GM18861 (cell line): ENCODE measurements around the gene TEKT2.

Source experiments
- ATAC-seq: cut with Tn5 transposase; IDR thresholded peaks from one replicate; pipeline ENCODE4 v1.9.1; 2021; ENCODE audit not compliant: unreplicated experiment

TEKT2 gene

DNA sequence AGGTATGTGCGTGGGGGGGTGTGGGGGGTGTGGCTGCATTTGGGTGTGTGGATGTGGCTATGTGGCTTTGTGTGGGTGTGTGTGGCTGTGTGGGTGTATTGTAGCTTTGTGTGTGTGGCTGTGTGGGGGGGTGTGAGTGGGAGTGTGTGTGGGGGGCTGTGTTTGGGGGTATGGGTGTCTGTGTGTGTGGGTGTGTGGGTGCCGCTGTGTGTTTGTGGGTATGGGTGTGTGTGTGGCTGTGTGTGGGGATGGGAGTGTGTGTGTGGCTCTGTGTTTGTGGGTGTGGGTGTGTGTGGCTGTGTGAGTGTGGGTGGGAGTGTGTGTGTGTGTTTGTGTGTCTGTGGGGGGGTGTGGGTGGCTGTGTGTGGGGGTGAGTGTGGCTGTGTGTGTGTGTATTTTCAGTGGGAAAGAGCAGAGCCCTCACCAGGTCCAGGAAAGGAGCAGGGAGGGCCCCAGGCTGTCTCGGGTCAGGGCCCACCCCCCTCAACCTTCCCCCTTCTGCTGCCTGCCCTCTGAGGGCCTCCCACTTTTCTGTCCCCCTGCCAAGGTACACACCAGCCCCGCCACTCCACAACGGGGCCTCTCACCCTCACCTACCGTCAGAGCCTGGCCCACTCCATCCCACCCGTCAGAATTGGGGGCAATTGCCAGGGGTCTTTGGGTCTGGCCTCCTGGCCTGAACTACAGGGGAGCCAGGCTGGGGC lies 43.1 kb downstream of the TEKT2 start:
- ATAC-seq: no peak

DNA sequence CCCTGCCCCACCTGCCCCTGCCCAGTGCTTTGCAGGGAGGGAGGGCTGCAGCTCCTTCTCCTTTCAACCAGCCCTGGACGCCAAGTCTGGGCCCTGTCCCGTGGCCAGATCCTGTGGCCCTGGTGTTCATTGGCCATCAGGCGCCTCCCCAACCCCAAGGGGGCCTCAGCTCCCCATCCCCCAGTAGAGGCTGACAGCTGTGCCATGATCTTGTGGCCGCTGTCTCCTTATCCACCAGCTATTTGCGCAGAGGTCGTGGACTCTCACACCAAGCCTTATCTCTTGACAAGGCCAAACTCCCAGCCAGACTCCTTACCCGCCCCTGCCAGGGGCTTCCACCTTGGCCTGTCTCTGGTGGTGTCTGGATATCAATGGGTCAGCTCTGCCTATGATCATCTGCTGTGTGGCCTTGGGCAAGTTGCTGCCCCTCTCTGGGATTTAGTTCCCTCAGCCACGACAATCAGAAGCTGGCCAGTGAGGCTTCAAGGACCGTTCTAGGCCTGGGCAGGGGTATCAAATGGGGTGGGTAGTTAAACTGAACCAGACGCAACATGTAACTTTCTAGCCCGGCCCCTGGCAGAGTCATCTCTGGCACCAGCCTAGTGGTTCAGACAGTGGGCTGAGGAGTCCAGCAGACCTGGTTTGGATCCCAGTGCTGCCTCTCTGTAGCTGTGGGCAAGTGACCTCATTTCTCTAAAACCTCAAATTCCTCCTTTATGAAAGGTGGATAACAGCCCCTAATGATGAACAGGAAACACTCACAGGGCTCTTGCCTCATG lies 44.4 kb downstream of the TEKT2 start:
- ATAC-seq: no peak

DNA sequence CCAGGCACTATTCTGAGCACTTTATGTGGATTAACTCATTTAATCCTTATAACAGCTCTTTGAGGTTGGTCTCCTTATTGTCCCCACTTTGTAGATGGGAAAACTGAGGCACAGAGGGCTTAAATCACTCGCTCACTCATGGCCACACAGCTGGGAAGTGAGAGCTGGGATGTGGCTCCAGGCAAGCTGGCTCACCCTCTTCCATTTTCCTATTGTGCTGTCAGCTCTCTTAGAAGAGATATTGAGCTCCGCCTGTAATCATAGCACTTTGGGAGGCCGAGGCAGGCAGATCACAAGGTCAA lies 45.0 kb downstream of the TEKT2 start:
- ATAC-seq: no peak

DNA sequence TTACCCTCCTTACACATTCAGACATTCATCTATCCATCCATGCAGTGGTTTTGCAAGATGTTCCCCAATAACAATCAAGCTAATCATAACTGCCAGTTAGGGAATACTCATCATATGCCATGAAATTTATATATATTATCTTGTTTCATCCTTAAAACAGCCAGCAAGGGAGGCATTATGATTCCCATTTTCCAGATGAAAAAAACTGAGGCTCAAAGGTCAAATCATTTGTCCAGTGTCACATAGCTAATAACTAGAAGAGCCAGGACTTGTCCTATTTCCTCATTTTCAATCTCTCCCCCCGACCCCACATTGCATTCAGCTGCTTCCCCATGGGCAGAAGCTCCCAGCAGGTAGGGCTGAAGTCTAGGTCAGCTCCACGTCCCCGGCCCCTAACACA lies 48.1 kb downstream of the TEKT2 start:
- ATAC-seq: no peak

DNA sequence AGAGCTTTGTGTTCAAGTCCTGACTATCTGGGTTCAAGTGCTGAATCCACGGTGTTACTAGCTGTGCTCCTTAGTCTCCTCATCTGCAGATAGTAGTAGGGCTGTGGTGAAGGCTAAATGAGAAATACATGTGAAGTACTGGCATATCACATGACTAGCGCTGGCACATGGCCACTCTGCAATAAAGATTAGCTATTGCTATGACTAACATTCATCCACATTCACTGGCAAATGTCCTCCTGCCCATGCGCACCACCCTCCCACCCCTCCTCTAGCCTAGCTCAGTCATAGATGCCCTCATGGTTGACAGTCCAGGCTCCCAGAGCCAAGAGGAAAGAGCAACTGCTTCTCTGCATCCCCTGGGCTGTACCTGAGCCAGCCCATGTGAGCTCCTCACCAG lies 49.6 kb downstream of the TEKT2 start:
- no peak for ATAC-seq

DNA sequence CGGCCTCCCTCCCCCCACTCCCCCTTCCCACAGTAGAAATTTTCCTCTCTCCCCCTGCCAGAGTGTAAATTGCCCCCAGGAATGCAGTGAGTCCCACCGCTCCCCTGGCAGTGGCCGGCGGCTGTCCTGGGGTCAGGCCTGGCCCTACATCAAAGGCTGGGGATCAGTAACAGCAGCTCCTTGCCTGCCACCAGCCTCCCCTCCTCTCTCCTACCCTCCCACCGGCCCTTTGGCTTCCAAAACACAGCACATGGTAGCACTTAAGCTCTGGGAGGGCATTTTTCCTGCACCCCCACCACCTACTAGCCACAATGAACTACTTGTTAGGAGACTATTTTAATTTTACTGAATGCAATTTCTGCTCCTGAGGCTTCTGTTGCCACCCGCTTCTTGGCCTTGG lies 50.1 kb downstream of the TEKT2 start:
- no peak for ATAC-seq

DNA sequence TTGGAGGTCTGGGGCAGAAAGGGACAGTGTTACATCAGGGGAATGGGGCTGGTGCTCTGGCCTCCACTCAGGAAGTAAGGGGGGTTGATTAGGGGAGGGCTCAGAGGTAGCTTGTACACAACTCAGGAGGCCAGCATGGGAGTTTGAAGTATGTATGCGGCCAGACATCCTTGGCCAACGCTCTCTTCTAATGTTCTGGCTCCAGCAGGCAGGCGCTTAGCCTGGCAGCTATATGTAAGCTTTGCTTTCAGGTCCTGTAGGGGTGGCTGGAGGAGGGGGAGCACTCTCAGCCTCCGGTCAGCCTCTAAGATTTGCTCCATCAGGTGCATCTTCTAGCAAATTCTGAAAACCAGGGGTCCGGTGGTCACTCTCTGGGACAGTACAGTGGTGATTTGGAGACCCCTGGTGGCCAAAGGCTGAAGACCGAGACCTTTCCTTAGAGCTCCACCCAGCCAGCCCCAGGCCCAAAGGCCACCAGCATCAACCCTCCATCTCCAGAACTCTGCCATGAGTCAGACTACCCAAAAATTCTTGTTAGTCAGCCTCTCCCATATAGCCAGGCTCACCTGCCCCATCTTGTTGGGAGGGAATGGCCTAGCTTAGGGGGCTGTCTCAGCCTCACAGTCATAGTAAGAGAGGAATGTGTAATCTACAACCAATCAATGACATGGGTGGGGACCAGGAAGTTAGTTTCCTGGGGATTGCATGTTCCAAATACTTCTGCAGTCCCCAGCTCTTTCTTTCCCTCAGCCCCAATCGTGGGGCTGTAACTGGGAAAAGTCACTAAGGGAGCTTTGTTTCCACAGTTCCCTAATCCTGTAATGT lies 50.8 kb downstream of the TEKT2 start:
- ATAC-seq: no peak

DNA sequence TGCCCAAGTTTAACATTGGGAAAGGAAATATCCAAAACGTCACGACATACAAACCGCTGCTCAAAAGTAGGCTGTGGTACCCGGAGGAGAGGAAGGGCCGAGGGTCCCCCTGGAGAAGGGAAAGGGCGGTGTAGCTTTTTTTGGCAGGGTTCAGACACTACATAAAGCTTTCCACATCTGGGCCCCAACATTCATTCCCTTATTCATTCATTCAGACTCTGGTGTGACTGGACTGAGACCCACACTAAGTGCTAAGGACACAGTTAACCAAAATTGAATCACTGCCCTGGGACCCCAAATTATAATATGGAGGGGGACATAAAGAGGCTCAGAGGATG lies 51.4 kb downstream of the TEKT2 start:
- ATAC-seq: no peak

DNA sequence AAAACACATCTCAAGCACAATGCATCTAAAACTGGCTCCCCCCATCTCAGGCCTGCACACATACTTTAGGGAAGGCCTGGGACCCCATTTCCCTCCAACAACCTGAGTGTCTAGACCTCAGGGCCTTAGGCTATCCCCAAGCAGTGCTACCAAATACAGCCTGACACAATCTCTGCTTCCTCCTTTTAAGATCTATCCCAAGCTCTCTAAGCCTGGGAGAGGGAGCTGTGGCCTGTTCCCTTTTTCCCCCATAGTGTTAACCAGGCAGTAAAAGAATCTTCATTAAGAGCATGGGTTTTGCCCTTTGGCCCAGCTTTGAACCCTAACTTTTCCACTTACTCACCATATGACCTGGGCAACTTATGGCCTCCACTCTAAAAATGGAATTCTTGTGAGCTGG lies 51.9 kb downstream of the TEKT2 start:
- ATAC-seq: no peak

DNA sequence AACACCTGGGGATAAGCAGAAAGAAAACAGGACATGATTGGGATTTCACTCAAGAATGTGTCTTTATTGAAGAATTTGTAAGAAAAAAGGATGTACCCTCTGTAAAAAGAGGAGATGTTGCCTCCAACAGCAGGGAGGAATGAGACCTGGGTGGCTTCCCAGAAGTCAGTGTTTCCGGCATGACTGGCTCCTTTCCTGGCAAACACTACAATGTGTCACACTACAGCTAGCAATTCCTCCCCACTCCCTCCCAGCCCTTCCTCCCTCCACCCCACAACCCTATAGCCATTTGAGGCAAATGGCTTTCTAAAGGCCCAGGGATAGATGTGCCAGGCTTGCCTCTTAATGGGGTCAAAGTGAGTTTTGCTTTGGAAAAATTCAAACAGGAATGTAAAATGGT lies 52.6 kb downstream of the TEKT2 start:
- no peak for ATAC-seq

DNA sequence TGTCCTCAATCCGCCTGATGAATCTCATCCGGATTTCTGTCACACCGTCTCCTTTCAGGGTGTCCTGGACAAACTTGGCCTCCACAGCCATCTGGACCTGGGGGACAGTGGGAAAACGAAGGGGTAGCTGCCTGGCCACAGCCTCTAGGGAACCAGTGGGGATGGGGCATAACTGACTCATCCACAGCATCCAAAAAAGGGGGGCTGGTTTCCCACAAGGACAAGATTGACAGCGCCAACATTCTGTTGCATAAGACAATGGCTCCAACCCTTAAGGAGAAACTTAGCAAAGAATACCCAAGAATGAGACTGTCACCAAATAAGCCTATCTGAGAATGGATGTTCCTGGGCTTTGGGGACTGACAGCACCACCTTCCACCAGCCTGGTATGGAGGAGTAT lies 53.3 kb downstream of the TEKT2 start:
- ATAC-seq: no peak

DNA sequence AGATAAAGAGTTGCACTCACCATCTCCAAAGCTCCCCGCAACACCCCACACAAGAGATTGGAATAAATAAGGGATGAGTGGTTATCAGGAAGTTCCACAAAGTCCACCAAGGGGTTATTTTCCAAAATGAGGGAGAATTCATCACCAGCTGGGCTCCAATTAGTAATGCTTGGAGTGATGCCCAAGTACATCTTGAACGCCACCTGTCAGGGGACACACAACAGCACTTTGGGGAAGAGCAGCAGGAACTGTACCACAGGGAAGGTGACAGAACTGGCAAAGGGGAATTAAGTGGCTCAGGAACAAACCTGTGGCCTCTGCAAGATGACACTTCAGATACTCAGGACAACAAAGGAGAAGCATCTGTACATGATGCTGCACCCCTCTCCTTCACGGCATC lies 53.9 kb downstream of the TEKT2 start:
- ATAC-seq: no peak
